HL-60/S4 treated with phorbol 12-myristate 13-acetate at 8.2 ng/mL for 4 days and 3 days (cell line): ENCODE measurements around the gene ZNF837.
"Not testable (repeated sequence)": the region's sequence is repeated elsewhere in the genome, so short reads cannot be mapped to it uniquely, and the experiment has no call there.

ENCODE experiments used
- in situ Hi-C: fragments of 300-500 bp; cut with MboI; formaldehyde crosslinking; loops from 2 replicates; pipeline ENCODE4 v1.15.0; 2022; ENCODE audit warnings: low sequenced_read_pairs

Gene ZNF837

DNA sequence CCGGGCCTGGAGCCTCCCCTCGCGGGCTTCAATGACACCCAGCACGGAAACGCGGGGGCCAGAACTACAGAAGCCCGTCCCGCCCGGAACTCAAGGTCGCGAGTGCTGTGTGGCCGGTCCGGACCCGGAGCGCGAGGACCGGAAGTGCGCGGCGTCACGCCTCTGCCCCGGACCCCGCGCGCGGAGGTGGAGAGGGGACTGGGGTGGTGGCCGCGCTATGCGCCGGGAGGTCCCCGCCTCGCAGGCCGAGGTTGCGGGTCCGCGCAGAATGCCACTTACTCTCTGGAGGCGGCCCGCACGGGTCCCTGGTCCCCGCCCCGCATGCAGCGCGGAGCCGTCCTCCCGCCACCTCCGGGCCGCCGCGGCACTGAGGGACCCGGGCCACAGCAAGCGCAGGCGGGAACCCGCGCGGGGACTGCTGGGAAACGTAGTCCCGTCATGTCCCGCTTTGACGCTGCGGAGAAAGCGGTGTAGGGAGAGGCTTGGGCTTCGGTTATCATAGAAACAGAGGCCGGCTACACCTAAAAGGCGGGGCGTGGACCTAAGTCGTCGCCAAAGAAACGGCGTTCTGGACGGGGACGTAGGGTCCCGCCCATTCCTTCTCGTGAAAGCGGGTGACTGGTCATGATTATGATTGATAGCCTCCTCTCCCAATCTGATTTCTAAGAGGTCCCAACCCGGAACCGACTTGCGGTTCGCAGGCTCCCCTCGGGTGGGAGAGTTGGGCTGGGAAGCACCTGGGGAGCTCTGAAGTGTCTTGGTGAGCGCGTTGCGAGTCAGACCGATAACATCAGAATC lies at the start of gene ZNF837:
TSS of gene ZNF837 (minus strand) at position 369 of the 798 bp plus-strand sequence. CDS start 11,698 bp downstream, outside the sequence.
- in situ Hi-C loops = no loop called here

DNA sequence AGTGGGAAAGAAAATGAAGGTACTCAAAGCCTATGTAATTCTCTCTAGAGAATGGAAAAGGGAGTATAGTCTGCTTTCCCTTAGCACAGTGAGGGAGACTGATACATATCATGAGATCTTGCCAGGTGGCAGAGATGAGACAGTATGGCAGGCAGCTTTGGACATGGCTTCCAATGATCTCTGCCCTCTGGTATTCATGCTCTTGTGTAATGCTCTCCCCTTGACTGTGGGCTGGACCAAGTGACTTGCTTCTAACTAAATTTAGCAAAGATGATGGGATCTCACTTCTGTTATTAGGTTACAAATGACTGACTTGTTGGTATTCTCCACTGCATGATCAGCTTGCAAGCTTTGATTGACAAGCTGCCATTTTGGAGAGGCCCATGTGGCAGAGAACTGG lies 48.9 kb upstream of the ZNF837 start:
- in situ Hi-C loops = no loop called here

DNA sequence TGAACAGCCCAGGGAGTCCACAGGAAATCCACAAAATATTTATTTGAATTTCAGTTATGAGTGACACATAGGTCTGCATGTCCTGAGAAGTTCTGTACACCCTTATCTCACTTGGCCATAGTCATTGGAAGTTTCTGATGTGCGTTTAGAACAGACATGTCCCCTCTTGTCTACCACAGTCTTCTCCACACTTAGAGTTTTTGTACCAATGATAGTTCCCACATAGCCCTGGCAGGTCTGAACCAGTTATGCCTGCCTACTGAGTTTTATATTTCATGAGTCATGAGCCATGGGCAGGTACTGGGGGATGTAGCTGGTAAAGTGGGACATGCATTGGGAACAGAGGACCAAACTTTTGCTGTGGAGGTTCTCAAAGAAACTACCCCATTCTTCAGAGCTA lies 47.8 kb upstream of the ZNF837 start:
- in situ Hi-C loops = no loop called here

DNA sequence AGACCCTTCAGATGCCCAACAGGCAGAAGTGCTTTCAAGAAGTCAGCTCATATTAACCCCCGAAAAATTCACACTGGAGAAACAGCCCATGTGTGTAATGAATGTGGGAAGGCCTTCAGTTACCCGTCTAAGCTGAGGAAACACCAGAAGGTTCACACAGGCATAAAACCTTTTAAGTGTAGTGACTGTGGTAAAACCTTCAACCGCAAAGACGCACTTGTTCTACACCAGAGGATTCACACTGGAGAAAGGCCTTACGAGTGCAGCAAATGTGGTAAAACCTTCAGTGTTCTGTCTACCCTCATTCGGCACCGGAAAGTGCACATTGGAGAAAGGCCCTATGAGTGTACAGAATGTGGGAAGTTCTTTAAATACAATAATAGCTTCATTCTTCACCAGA lies 36.2 kb upstream of the ZNF837 start:
- in situ Hi-C loops = no loop called here

DNA sequence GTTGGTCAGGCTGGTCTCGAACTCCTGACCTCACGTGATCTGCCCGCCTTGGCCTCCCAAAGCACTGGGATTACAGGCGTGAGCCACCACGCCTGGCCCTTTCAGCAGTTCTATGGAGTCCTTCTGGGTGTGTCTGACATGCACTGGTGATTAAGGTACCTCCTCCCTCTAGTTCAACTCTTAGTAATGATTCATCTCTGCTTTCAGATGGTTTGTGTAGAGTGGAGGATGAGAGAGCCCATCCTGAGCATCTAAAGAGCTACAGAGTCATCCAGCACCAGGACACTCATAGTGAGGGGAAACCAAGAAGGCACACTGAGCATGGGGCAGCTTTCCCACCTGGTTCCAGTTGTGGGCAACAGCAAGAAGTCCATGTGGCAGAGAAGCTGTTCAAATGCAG lies 35.8 kb upstream of the ZNF837 start:
- in situ Hi-C loops = no loop called here

DNA sequence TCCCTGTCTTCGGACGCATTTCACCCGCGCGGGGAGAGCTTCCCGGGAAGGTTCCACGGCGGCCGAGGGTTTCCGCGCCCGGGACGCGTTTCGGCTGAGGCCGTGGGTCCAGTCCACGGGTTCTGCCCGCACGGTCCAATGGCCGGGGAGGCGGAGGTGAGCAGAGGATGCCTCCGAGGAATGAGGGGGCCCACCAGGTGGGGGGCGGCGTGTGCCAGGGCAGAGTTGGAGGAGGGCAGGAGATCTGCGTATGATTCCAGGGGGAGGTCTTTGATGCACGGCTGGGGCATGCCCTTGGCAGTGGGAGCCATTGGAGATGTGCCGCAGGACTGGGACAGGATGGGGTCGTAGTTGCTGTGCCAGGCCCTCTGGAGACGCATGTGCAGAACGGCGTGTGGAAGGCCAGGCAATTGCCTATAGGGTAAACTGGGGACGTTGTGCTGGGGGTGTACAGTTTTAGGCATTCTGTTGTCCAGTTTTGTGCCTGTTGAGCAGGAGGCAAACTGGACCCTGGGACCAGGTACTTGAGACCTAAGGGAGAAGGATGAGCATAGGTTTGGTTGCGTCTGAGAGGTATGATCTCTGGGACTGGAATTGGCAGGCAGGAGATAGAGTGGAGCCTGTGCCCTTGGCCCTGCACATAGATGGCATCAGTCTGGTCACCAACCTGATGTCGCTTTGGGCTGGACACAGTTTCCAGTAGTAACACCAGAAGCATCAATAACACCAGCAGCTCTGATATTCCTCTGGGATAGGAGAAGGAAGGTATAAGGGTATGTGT lies 28.4 kb upstream of the ZNF837 start:
- in situ Hi-C loops = no loop called here

DNA sequence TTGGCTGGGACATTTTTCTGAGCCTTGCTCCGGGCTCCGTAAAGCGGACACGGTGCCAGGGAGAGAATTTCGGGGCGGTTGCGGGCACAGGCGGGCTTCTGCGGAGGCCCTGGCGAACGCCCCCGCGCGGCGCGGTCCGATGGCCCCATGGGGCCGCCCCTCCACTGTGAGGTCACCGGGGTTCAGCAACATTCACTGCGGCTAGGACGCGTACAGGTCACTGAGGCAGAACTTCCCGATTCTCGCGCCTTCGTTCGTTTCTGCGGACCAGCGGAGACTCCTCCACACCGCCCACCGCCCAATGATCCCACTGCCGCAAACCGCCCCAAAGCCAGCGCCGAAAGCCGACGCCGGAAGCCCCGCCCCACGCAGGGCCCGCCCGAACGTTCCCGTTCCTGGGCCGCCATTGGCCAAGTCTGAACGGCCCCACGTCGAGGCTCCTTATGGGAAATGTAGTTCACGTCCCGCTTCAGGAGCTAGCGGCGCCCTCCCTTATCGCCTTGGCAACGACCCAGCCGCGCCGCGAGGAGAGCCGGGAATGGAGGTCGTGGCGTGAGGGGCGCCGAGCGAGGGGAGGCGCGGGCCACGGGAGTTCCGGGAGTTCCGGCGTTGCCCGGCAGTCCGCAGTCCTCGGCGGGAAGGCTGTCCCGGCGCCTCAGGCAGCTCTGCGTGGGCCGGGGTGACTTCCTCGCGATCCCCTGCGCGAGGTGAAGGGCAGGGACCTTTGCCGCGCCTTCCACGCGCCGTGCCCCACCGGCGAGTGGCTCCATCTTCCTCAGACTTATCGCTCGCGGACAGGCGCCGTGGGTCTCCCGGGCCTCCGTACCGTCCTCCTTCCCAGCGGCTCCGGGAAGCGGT lies 27.6 kb upstream of the ZNF837 start, which contains the start of gene ZNF584:
TSS of gene ZNF584 (plus strand) at position 498 of the 858 bp plus-strand sequence. CDS start 499 bp downstream, outside the sequence.
- in situ Hi-C loops = no loop called here

DNA sequence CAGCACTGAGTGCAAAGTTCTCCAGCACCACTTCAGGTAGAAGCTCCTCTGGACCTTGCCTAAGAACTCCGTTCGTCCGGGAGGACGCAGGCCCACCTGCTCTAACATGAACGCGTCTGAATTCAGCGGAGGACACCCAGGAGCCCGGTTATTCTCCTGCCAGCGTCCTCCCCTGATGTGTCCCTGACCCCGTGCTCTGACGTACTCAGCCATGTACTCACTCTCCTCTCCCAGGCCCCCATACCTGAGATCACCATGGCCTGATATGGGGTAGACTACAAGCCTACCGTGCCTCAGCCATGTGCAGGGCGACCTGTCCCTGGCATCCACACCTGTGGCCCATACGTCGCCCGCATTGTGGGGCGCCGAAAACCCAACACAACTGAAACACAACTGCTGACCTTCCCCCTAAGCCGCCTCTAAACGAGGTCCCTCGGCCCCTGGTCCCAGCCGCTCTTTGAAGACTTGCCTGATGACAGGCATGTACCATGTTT lies 26.9 kb upstream of the ZNF837 start:
- in situ Hi-C loops = no loop called here

DNA sequence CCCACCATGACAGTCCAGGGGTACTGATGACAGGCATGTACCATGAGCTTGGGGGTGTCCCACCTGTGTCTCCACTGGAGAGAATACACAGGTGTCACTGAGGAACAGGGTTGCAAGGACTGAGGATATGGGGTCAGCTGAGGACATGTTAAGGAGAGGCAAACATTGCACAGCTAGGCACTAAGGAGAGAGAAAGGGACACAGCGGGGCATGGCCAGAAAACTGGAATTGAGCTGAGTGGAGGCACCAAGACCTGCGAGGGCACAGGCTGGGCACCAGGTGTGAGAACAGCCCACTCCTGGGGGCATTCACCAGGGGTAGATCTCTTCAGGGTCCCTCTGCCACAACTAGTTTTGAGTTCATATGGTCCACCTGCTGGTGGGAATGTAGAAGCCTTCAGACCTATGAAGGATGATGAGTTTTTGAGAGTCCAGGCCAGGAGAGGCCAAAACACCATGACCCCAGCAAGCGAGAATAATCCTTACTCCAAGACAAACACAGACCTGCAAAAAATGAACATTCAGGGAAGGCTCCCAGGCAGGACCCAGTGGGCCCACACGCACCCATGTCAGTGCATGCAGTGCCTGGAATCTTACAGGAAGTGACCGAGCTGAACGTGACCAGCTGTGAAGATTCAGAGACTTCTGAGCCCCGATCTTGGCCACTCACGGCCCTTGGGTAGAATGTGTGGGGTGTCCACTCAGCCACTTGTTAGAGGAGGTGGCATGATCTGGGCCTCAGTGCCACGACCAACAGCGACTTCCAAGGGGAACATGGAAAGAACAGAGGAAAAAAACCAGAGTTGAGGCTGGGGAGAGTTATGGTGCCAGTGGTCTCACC lies 26.2 kb upstream of the ZNF837 start:
- in situ Hi-C loops = no loop called here

DNA sequence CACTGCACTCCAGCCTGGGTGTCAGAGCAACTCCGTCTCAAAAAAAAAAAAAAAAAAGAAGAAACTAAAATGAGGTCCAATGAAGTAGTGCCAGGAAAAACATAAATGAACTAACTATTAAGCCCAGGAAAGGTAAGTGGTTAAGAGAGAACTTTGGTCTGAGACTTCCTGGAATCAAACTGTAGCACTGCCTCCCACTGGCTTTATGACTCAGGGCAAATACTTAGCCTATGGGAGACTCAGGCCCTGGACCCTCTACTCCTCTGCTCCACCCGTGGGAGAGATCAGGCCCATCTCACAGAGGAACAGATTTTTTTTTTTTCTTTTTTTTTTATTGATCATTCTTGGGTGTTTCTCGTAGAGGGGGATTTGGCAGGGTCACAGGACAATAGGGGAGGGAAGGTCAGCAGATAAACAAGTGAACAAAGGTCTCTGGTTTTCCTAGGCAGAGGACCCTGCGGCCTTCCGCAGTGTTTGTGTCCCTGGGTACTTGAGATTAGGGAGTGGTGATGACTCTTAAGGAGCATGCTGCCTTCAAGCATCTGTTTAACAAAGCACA lies 23.2 kb upstream of the ZNF837 start:
- in situ Hi-C loops = not testable (repeated sequence)

DNA sequence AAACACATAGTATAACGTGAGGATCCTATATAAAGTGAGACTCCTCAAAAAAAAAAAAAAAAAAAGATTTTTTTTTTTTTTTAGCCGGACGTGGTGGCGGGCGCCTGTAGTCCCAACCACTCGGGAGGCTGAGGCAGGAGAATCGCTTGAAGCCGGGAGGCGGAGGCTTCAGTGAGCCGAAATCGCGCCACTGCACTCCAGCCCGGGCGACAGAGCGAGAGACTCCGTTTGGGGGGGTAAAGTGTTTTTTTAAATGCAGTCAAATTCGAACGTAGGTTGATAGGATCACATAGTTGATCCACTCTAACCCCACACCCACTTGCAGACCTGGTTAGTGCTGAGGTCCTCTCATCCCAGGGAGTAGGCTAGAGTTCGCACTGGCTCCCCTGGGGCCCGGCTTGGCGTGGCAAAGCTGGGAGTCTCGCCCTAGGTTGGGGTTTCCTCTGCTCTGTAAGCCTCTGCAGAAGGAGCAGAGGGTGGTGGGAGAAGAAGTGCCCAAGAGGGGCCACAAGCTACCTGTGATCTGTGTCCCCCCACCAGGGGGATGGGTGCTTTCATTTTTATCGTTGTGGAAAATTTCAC lies 21.1 kb upstream of the ZNF837 start:
- in situ Hi-C loops = no loop called here

DNA sequence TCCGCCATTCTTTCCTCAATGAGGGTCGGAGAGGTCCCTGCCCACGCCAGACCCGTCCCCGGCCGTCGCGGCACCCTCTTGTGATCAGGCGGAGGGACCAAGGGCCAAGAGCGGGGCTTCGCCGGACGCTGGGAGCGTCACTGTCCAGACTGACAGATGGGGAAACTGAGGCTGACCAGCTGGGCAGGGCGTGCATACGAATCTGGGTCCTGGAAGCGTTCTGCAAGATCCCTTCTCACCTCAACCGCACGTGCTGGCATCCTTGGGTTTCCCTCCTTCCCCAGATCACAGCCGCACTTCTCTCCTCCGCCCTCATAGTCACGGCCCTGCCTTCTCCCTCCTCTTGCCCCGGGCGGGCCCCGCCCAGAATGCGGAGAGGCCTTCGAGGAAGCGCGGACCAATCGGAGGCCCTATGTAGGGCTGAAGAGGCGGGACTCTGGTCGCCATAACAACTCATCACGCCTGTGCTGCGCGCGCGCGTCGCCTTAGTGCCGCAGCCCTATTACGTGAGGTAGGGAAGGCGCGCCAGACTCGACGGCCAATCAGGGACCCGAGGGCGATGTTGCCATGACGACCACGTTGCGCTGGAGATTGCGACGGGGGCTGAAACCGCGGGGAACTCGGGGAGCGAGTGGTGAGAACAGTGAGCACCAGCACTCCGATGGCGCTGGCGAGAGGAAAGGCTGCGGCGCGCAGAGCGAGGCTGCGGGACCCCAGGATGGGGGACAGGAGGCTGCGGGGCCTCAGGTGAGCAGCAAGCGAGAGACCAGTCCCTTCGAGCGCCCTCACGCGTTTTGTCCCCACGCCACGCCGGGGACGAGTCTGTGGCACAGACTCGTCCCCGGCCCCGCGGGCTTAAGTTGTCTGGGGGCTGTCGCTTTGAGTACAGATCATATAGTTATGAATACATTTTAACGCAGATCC lies 20.3 kb upstream of the ZNF837 start:
- in situ Hi-C loops = no loop called here

DNA sequence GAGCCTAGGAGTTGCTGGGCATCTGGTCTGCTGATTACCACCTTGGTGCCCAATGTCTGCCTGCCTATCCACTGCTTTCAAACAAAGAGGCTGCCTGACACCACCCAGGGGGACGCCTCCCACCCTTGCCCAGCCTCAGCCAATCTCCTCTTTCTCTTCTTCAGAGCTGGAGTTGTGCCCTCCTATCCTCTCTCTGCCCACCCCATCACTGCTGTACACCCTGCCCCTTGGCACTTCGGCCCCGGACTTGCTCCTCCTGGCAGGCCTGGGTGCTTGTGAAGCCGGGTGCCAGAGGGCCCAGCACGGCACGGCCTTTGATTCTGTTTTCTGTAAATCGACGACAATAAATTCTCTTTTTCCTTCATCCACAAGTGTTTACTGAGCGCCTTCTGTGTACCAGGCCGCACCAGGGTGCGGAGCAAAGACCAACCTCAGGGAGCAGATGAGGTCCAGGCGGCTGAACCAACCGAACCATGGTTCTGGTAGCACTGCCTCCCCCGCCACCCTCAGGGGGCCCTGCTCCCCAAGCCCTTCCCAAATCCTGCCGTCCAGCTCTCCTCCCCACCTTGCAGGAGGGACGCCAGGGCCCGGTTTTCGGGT lies 19.6 kb upstream of the ZNF837 start:
- in situ Hi-C loops = no loop called here

DNA sequence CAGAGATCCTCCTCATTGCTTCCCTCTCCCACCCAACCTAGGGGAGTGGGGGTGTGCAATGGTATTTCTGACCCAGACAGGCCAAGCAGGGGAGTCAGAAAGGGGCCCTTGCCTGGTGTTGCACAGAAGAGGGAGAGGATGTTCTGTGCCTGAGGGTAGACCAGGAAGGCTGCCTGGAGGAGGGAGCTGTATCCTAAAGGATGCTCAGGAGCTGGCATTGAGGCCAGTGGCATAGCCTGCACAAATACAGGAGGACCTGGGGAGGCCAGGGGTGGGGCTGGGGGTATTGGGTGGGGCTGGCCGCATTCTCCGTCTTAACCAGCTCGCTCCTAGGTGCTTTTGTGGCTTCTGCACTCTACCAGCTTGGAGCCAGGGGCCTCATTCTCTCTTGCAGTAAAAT lies 19.1 kb upstream of the ZNF837 start:
- in situ Hi-C loops = no loop called here

DNA sequence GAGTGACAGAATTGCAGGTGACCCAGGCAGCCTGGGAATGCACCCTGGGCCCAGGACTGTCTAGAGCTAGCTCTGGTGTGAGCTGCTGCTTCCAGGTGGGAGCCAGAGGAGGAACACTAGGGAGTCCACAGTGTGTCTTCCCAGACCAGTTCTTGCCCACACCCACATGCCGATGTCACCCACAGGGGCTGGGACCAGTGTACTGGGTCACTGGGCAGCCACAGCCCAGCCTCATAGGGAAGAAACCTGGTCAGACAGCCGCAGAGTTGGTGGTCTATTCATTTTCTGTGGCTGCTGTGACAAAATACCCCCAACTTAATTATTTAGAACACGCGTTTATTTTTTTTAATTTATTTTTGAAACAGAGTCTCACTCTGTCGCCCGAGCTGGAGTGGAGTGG lies 17.7 kb upstream of the ZNF837 start:
- in situ Hi-C loops = no loop called here

DNA sequence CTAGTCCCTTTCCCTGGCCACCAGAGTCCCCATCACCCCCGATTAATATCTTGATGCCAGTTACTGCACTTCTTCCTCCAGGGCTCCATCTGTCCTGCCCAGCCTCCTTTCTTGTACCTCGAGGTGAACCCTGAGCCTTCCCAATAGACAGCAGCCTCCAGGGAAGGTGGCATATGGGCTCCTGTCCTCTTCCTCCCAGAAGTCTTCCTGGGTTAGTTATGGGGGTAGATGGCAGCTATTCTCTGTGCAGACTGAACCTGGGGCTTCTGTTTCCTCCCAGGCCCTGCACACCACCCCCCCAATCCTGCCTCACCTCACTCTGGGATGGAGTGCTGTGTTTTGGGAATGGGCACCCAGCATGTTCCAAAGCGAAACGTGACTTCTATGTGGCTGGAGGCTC lies 17.3 kb upstream of the ZNF837 start:
- in situ Hi-C loops = no loop called here

DNA sequence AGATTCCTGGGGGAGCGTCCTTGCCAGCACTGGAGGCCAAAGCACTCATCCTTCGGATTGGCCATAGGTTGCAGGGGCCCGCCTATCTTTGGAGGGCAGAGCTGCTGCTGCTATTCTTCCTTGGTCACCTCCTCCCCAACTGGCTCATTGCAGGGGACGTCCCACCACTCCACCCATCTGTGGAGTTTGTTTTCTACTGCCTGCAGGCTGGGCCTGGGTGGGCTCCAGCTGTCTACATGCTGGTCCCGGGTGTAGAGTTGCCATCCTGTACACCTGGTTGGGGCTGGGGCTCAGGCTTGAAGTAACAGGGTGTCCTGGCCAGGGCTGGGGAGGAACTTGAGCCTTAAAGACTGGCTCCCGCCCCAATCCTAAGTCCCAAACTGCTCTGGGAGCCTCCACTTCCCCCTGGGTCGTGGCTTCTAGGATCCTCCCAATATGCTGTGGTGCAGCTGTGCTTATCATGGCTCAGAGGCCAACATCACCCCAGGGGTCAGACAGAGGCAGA lies 16.8 kb upstream of the ZNF837 start:
- in situ Hi-C loops = no loop called here
